Activated T-helper 1 cell treated with anti-CD3 and anti-CD28 coated beads, Interleukin-12 subunit alpha, Interleukin-12 subunit beta, Interleukin-2, Interleukin-4 antibody, amounts not matched to agents 30 ng/mL and 10 ng/mL and 1 ng/mL, durations not matched to agents 14 hours and 24 hours and 36 hours (primary cell): Measurements from ENCODE around the gene CISD3. TPM values are rescaled to one million over a fixed set of nuclear protein-coding genes. Genes with fewer than 3 reads are reported as not detected.
"Not testable (repeated sequence)": the region's sequence is repeated elsewhere in the genome, so short reads cannot be mapped to it uniquely, and the experiment has no call there.

ENCODE experiments used
- DNase-seq: peaks from one replicate; pipeline ENCODE4 v3.0.0; 2021; ENCODE audit warnings: low spot score
- H3K27ac Mint-ChIP-seq: one replicate; pipeline ENCODE4 v1.8.0; 2021; ENCODE audit warnings: mild to moderate bottlenecking, mixed read lengths
- H3K27me3 Mint-ChIP-seq: one replicate; pipeline ENCODE4 v1.8.0; 2022; ENCODE audit warnings: mild to moderate bottlenecking, moderate library complexity, mixed read lengths; ENCODE audit not compliant: insufficient read depth
- H3K36me3 Mint-ChIP-seq: one replicate; pipeline ENCODE4 v1.8.0; 2021; ENCODE audit warnings: low read depth, mixed read lengths
- H3K4me1 Mint-ChIP-seq: one replicate; pipeline ENCODE4 v1.8.0; 2021; ENCODE audit warnings: low read depth, mixed read lengths
- H3K4me3 Mint-ChIP-seq: one replicate; pipeline ENCODE4 v1.8.0; 2021; ENCODE audit warnings: mild to moderate bottlenecking, moderate library complexity, mixed read lengths
- H3K9me3 Mint-ChIP-seq: one replicate; pipeline ENCODE4 v1.8.0; 2021; ENCODE audit warnings: mixed read lengths
- intact Hi-C: fragments of 100-400 bp; cut with micrococcal nuclease; formaldehyde crosslinking; loops from one replicate; pipeline ENCODE4 v1.15.1; 2024
- total RNA-seq: library from RNA; stranded (reverse); gene quantifications from 2 replicates; pipeline ENCODE4 v1.2.3, GENCODE V29; 2022

CISD3 gene
- total RNA-seq, 1 donor from 2014 or later, result 39.2 TPM

DNA sequence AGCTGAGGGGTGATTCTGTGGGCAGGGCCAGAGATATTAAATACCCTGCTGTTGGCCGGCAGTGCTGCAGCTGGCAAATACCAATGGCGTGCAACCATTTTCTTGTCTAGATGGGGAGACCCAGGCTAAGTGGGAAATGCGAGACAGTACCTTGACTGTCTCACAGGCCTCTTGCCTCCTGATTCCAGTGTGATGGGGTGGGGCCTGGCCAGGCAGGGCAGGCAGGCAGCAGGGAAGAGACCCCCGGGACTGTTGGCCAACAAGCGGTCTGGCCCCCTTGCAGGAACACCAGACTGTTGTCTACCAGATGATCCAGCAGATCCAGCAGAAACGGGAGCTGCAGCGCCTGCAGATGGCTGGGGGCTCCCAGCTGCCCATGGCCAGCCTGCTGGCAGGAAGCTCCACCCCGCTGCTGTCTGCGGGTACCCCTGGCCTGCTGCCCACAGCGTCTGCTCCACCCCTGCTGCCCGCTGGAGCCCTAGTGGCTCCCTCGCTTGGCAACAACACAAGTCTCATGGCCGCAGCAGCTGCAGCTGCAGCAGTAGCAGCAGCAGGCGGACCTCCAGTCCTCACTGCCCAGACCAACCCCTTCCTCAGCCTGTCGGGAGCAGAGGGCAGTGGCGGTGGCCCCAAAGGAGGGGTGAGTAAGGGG lies 5.7 kb upstream of the CISD3 start:
- no peaks in the 10 kb centered on the region for H3K27me3 Mint-ChIP-seq
- H3K4me3 Mint-ChIP-seq, result no peak overlapping the region
- H3K9me3 Mint-ChIP-seq, result no peaks in the 10 kb centered on the region
- no peak for DNase-seq
- intact Hi-C loops, result no loop called here
- H3K27ac Mint-ChIP-seq, result no peak overlapping the region
- H3K36me3 Mint-ChIP-seq, result peaks cover 27% of the 10 kb centered on the region
- H3K4me1 Mint-ChIP-seq, result peaks cover 35% of the 10 kb centered on the region

DNA sequence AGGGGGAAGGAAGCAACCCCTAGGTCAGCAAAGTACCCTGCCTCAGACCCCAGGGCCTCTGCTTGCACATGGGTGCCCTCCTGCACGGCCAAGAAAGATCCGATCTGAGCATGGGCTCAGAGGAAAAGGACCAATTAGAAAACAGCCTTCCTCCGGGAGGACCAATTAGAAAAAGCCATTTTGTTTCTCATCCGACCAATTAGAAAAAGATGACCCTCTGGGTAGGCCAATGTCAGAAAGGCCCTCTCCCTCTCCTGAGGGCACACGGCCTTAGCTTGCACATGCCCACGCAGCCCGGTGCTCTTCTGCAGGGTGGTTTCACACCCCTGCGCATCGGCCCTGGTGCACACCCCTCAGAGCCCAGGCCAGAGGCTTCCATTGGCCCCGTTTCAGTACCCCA lies 5.1 kb upstream of the CISD3 start:
- Mint-ChIP-seq H3K4me1 (peaks cover 36% of the 10 kb centered on the region), H3K27ac (no peak overlapping the region)
- intact Hi-C loops, result no loop called here

GRCh38 chr17:38726145-38726544 lies 4.0 kb upstream of the CISD3 start:
- Mint-ChIP-seq H3K36me3 (peaks cover 23% of the 10 kb centered on the region), H3K27ac (peak overlapping the region; percentile 73), H3K4me1 (peaks cover 45% of the 10 kb centered on the region)
- H3K27me3 Mint-ChIP-seq, H3K4me3 Mint-ChIP-seq, DNase-seq, intact Hi-C loops, H3K9me3 Mint-ChIP-seq: not testable (repeated sequence)

More for the DNA sequence above, 5.1 kb upstream of the CISD3 start:
- no peaks in the 10 kb centered on the region for H3K9me3 Mint-ChIP-seq
- no peak overlapping the region for H3K4me3 Mint-ChIP-seq
- H3K27me3 Mint-ChIP-seq, result no peaks in the 10 kb centered on the region
- H3K36me3 Mint-ChIP-seq, result peaks cover 27% of the 10 kb centered on the region
- DNase-seq, result no peak

GRCh38 chr17:38727736-38728135 lies 2.4 kb upstream of the CISD3 start:
- Mint-ChIP-seq H3K27me3 (peaks cover 2% of the 10 kb centered on the region), H3K4me1 (peaks cover 60% of the 10 kb centered on the region), H3K27ac (peak overlapping the region; percentile 94), H3K9me3 (no peaks in the 10 kb centered on the region), H3K36me3 (peaks cover 23% of the 10 kb centered on the region), H3K4me3 (peak overlapping the region; percentile 79)
- DNase-seq, result peak; percentile 57
- intact Hi-C loops, result loop anchor here (1.0 kb wide), 2 partner anchors 21 to 26 kb away; no protein-coding TSS in a partner anchor

DNA sequence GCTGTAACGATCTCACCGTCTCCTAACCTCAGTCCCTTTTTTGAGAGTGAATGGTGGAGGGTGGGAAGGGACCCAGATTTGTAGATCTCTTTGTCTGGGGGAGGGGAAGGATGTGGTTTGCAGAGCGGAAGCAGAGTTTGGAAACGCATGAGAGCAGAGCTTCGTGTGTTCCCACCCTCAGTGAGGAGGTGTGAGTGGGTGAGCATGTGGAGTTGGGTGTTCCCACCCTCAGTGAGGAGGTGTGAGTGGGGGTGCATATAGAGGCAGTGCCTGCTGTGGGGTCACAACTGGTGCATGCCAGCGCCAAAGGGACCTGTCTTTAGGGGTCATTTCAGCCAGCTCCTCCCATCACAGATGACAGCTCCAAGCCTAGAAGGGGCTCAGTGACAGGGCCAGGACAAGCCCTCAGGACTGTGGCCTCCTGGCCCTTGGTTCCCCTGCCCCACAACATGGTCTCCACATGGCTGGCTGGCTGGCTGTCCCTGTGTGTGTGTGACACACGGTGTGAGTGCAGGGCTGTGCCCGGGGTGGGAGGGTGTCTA lies 1.8 kb upstream of the CISD3 start:
- peak; percentile 68 for DNase-seq
- Mint-ChIP-seq H3K27ac (peak overlapping the region; percentile 94), H3K4me3 (peak overlapping the region; percentile 79), H3K4me1 (peaks cover 66% of the 10 kb centered on the region), H3K36me3 (peaks cover 26% of the 10 kb centered on the region), H3K9me3 (no peaks in the 10 kb centered on the region), H3K27me3 (peaks cover 2% of the 10 kb centered on the region)
- intact Hi-C loops, result no loop called here

GRCh38 chr17:38729368-38729885 lies 714 bp upstream of the CISD3 start:
- H3K4me1 Mint-ChIP-seq, result peaks cover 76% of the 10 kb centered on the region
- intact Hi-C loops, result no loop called here

DNA sequence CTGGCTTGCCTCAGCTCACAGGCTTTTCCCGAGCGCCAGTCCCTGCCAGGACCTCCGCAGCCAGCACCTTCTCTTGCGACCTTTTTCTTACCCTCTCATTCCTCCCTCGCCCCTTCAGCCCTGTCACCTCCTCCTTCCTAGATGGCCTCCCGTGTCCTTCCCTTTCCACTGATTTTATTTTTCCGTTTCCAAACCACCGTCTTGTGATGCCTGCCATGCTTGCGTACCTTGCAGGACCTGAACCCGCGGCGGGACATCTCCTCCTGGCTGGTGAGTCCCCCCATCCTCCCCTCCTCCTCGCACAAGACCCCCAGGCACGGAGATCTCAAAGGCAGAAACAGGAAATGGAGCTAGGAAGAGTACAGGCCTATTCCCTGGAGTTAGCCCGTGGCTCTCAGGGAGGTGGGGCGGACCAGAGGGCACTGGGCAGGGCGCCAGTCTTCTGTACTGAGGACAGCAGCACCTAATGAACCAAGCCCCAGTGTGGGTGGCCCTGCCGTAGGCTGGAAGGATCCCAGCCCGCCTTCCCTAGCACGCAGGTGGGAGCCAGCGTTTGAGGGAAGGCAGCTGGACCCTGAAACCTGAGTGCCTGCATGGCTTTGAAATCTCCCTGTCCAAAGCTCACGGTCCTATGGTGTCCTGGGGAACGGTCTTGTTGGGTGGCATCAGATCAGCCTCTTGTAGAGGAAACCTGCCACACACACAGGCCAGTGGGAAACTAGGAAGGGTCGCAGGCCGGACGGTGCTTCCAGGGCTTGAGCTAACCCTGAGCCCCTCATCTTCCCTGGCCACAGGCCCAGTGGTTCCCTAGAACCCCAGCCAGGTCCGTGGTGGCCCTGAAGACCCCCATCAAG lies 612 bp downstream of the CISD3 start:
- intact Hi-C loops, result loop anchor here (1.0 kb wide), 2 partner anchors 22 to 54 kb away; partner anchors contain the start of gene PSMB3
- Mint-ChIP-seq H3K9me3 (no peaks in the 10 kb centered on the region), H3K27ac (peak overlapping the region; percentile 97), H3K36me3 (peaks cover 23% of the 10 kb centered on the region), H3K4me1 (peaks cover 87% of the 10 kb centered on the region), H3K27me3 (peaks cover 2% of the 10 kb centered on the region), H3K4me3 (peak overlapping the region; percentile 94)
- DNase-seq, result no peak

More at GRCh38 chr17:38729368-38729885, 714 bp upstream of the CISD3 start:
- Mint-ChIP-seq H3K9me3 (no peaks in the 10 kb centered on the region), H3K4me3 (peak overlapping the region; percentile 79), H3K27me3 (peaks cover 2% of the 10 kb centered on the region), H3K27ac (peak overlapping the region; percentile 94), H3K36me3 (peaks cover 26% of the 10 kb centered on the region)
- no peak for DNase-seq

- Mint-ChIP-seq H3K27me3 (peaks cover 2% of the 10 kb centered on the region), H3K4me3 (peak overlapping the region; percentile 94), H3K9me3 (no peaks in the 10 kb centered on the region), H3K27ac (peak overlapping the region; percentile 82), H3K36me3 (peaks cover 23% of the 10 kb centered on the region), H3K4me1 (peaks cover 79% of the 10 kb centered on the region)
- no peak for DNase-seq
- intact Hi-C loops, result loop anchor here (2.0 kb wide), 1 partner anchor 15 kb away; no protein-coding TSS in a partner anchor
Measured at GRCh38 chr17:38731526-38732294, 1.6 kb downstream of the CISD3 start.

DNA sequence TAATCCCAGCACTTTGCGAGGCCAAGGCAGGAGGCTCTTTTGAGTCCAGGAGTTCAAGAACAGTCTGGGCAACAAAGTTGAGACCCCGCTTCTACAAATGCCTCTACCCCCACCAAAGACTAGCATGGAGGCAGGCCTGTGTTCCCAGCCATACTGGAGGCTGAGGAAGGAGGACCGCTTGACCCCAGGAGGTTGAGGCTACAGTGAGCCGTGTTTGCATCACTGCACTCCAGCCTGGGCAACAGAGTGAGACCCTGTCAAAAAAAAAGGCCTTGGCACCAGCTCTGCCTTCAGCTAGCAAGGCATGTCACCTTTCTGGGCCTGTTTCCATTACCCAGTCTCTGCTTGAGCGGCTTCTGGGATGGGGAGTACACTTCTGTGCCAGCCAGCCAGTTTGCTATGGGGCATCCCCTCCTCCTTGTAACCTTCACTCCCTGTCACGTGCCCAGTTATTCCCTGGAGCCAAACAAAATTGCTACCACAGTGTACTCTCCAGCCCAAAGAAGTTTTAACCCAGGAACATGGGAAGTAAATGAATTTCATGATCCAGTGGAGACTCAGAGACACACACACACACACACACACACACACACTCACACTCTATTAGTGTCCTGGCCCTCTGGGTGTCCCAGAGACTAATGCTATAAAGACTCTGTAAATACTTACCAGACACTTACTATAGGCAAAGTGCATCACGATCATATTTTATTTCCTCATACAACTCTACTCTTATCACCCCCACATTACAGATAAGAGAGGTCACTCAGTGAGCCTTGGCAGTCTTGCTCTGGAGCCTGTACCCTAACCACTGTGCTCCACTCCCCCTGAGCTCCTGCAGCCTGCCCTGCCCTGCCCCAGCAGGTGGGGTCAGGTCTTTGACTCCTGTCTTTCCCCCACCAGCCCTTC lies 2.5 kb downstream of the CISD3 start:
- Mint-ChIP-seq H3K36me3 (peaks cover 22% of the 10 kb centered on the region), H3K4me3 (peak overlapping the region; percentile 94), H3K27ac (peak overlapping the region; percentile 82), H3K27me3 (peaks cover 2% of the 10 kb centered on the region), H3K4me1 (peaks cover 70% of the 10 kb centered on the region), H3K9me3 (no peaks in the 10 kb centered on the region)
- DNase-seq, result no peak
- intact Hi-C loops, result loop anchor here (2.0 kb wide), 1 partner anchor 14 kb away; no protein-coding TSS in a partner anchor

GRCh38 chr17:38733282-38733981 lies 3.3 kb downstream of the CISD3 start:
- intact Hi-C loops, result loop anchor here (2.0 kb wide), 1 partner anchor 13 kb away; no protein-coding TSS in a partner anchor
- Mint-ChIP-seq H3K4me3 (peak overlapping the region; percentile 24), H3K27ac (peak overlapping the region; percentile 88), H3K27me3 (peaks cover 2% of the 10 kb centered on the region), H3K4me1 (peaks cover 62% of the 10 kb centered on the region), H3K36me3 (peaks cover 15% of the 10 kb centered on the region), H3K9me3 (no peaks in the 10 kb centered on the region)
- DNase-seq, result no peak
